ENCODE data around the gene ANGPT4. TPM values are rescaled to one million over a fixed set of nuclear protein-coding genes. Genes with fewer than 3 reads are reported as not detected.

Gene ANGPT4
- total and polyA plus RNA-seq, 2 of the 8 experiments (the other 6 are each of a cell fraction or from before 2014, with no cell fraction given): 0.07 to 0.33 TPM

DNA sequence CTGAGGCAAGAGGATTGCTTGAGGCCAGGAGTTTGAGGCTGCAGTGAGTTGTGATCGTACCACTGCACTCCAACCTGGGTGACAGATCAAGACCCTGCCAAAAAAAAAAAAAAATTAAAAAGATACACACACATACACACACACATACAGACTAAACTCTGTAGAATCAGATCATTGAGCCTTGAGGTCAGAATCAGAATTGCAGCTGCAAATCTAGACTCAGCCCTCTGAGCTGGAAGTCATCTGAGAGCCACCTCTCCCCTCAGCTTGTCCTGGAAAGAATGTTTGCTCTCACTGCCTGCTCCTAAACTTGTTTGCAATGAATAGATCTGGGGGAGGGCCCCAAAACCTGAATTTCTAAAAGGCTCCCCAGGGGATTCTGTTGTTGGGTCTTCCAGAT is 41.4 kb upstream of the ANGPT4 start (continued):
- no peak for TF ChIP-seq CREB1 (IDR thresholded peaks at IDR 0.05)
- no peak for TF ChIP-seq SP4 (IDR thresholded peaks at IDR 0.05; ENCODE audit: low read length)
